ENCODE measurements around the gene REEP5.
"Not testable (repeated sequence)": the region's sequence is repeated elsewhere in the genome, so short reads cannot be mapped to it uniquely, and the experiment has no call there.

REEP5 gene

GRCh38 chr5:112880219-112880964 lies 41.6 kb downstream of the REEP5 start:
- DNase-seq = no peak

- DNase-seq = peak; percentile 72
Measured at GRCh38 chr5:112878760-112879159, 43.3 kb downstream of the REEP5 start.

DNA sequence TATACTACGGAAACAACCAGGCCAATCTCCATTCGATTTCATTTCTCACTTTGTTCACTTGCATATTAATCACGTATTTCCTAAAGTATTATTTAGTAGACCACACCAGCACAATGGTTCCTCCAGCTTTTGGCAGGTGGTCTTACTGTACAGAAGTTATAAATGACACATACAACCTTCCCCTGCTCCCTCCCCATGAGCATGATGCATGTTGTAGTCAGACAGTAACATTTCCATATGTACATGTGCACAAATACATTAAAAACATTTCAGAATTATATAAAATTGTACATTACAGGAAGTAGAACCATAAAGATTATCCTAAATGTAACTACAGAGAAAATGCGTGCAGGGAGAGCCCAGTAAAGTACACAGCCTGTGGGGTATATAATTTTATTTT lies 43.9 kb downstream of the REEP5 start:
- no peak for DNase-seq

- DNase-seq = no peak
Measured at GRCh38 chr5:112876362-112876761, 45.7 kb downstream of the REEP5 start.

DNA sequence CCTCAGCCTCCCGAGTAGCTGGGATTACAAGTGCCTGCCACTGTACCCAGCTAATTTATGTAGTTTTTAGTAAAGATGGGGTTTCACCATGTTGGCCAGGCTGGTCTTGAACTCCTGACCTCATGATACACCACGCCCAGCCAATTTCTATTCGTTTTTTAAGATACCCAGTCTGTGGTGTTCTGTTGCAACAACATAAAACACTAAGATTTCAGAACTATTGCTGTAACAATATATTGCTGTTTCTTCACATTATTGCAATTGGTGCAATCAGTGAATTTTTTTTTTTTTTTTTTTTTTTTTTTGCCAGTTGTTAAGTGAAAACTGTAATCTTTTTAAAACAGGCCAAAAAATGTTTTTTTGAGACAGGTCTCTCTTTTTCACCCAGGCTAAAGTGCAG lies 51.1 kb downstream of the REEP5 start:
- DNase-seq = no peak

- DNase-seq = peak; percentile 39
Measured at GRCh38 chr5:112869948-112870347, 52.1 kb downstream of the REEP5 start.

DNA sequence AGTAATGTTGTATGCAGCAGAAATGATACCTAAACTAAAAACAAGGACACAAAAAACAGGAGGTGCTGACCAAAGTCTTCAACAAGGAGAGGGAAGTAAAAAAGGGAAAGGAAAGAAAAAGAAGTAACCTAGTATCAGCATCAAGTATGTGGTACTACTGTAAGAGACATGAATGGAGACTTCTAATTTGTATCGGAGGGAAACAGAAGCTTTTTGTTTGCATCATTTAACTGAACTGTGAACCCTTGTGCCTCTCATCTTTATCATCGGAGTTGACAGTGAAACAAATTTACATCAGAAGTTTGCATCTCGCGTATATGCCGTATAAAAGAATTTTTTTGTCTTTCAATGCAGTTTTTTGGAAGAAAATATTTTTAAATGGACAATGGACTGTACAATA lies 54.6 kb downstream of the REEP5 start:
- DNase-seq = no peak

- DNase-seq = no peak
Measured at GRCh38 chr5:112866739-112867138, 55.3 kb downstream of the REEP5 start.

DNA sequence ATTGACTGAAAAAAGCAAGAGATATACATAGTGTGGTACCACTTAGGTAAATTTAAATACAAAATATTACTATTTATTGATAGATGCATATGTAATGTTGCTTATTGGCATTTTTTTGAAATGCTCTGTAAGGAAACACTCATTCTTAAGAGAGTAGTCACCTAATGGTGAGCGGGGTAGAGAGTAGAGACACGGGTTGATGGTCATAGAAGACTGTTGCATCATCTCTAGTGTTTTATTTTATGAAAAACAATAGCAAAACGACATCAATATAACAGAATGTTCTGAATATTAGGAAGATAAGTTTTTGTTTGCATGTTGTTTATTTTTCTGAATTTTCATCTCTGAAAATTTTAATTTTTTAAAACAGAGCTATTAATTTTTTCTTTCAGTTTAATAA lies 56.9 kb downstream of the REEP5 start:
- DNase-seq = no peak

GRCh38 chr5:112863549-112863948 lies 58.5 kb downstream of the REEP5 start:
- DNase-seq = no peak

DNA sequence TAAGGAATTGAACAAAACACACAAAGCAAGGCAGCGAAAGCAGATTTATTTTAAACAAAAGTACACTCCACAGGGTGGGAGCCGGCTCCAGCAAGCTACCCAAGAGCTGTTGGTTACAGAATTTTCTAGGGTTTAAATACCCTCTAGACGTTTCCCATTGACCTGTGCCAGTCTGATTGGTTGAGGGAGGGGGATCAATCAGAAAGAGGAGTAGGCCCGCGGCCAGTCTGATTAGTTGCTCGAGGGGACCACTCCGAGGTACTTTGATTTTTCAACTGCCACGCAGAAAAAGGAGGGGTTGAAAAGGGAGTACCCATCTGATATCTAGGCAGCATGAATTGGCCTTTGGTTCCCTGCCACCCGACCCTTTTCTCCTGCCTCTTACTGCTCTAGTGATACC lies 59.9 kb downstream of the REEP5 start:
- no peak for DNase-seq

DNA sequence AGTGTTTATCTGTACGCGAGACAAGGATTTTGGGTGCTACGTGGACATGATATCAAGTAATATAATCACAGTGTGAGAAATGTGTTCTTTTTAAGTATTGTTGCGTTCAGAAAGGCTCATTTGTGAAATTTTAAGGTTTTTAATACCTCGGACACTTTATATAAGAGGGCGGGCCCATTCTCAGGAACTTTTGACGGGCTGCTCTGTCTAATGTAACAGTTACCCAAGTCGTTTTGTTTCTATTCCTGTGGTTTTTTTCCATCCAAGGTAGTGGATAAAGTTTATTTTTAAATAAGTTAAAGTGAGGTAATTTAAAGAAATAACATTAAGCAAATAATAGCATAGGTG lies 60.4 kb downstream of the REEP5 start:
- DNase-seq = peak; percentile 10

- peak; percentile 94 for DNase-seq
Measured at GRCh38 chr5:112860929-112861637, 60.9 kb downstream of the REEP5 start, which contains the start of gene SRP19. Gene SRP19, plus strand, starts transcription at chr5:112861287. Its CDS starts 90 bp downstream, at chr5:112861377.

DNA sequence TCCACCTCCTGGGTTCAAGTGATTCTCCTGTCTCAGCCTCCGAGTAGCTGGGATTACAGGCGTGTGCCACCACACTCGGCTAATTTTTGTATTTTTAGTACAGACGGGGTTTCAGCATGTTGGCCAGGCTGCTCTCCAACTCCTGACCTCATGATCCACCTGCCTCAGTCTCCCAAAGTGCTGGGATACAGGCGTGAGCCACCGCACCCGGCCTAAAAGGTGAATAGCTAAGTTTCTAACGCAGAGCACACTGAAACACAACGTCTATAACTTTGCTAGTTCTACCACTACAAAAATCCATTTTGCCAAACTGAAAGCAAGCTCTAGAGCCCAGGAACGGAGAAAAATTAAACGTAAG lies 61.5 kb downstream of the REEP5 start:
- DNase-seq = not testable (repeated sequence)

- no peak for DNase-seq
Measured at GRCh38 chr5:112857866-112858265, 64.2 kb downstream of the REEP5 start.

DNA sequence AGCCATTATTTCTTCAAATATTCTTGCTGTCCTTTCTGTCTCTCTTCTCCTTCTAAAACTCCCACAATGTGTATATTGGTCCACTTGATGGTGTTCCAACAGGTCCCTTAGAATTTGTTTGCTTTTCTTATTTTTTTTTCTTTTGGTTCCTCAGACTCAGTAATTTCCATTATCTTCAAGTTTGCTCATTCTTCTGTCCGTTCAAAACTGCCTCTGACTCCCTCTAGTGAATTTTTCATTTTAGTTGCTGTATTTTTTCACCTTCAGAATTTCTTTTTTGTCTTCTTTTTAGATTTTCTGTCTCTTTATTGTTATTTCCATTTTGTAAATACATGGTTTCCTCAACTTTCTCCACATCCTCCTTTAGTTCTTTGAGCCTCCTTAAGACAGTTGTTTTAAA lies 67.4 kb downstream of the REEP5 start:
- no peak for DNase-seq

DNA sequence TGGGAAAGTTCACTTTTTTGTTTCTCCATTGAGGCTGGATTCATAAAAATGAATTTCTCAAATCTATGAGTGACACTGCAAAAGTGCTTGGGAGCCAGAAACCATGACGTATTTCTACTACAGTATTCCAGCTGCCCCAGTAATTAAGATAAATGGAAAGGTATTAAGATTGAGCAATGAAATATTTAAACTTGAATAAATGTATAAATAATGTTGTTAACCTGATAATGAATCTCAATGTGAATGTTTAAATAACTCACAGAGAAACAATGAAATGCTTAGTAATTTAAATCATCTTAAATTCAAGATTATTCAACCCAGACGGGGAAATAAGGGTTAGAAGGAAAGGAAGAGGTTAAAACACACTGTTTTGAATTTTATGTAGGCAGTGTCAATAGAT lies 72.1 kb downstream of the REEP5 start:
- DNase-seq = no peak

- peak; percentile 60 for DNase-seq
Measured at GRCh38 chr5:112848116-112848811, 73.8 kb downstream of the REEP5 start.

GRCh38 chr5:112847306-112847705 lies 74.7 kb downstream of the REEP5 start:
- DNase-seq = no peak

DNA sequence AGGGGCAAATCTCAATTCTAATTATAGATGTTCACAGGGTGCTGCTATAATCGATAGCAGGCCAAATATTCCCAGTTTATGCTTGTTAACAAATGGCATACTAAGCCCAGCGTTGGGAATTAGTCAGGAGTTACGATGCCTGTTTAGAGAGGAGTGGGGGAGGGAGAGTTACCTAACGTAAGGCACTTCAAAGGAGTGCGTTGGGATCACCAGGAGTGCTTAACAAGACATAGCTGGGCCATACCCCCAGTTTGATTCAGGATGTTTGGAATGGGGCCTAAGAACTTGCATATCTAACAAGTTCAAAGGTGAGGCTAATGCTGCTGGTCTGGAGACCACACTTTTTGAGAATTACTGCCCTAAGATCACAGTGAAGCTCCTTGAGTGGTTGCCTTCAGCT lies 75.5 kb downstream of the REEP5 start:
- no peak for DNase-seq

- no peak for DNase-seq
Measured at GRCh38 chr5:112844489-112844888, 77.5 kb downstream of the REEP5 start.

GRCh38 chr5:112833971-112834370 lies 88.1 kb downstream of the REEP5 start:
- no peak for DNase-seq

DNA sequence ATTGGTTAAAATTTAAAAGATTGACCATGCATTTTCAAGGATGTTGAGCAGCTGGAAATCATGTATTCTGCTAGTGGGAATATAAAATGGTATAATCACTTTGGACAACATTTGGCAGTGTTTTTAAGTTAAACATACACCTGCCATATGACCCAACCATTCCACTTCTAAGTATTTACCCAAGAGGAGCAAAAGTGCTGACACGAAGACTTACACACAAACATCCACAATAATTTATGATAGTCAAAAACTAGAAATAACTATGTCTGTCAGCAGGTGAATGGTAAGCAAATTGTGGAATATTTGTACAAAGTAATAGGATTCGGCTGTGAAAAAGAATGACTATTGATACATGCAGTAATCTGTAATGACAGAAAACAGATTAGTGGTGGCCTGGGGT lies 91.6 kb downstream of the REEP5 start:
- DNase-seq = no peak
